HL-60 (cell line): ENCODE results near the gene RIMS3.

Source experiments
- DNase-seq, 2 experiments: peaks; one replicate each; pipeline ENCODE4 v3.0.0-alpha.2; 2010 to 2020; ENCODE audit warnings: low read depth in 1 of 2, low spot score in 1 of 2
- H3K27ac ChIP-seq: fragments of 250-450 bp; sonication (Bioruptor Pico); replicated peaks from 2 replicates; pipeline ENCODE4 v1.5.1; 2020; ENCODE audit warnings: mild to moderate bottlenecking, moderate library complexity
- H3K27me3 ChIP-seq: fragments of 250-450 bp; sonication (Bioruptor Pico); 2 replicates; pipeline ENCODE4 v1.5.1; 2021; ENCODE audit warnings: mild to moderate bottlenecking, moderate library complexity; ENCODE audit not compliant: insufficient read depth, poor library complexity, severe bottlenecking
- H3K4me3 ChIP-seq: replicated peaks from 2 replicates; pipeline ENCODE4 v1.5.1; 2011; ENCODE audit warnings: mild to moderate bottlenecking, control low read depth, low read length; ENCODE audit not compliant: insufficient read depth
- CTCF ChIP-seq: IDR thresholded peaks from one replicate; pipeline ENCODE4 v1.5.1; 2011; ENCODE audit warnings: low read length, control low read depth, inconsistent platforms; ENCODE audit not compliant: insufficient read depth
- GABPA ChIP-seq: IDR thresholded peaks from 2 replicates; pipeline ENCODE4 v1.6.1; 2012; ENCODE audit warnings: low read depth
- POLR2AphosphoS5 ChIP-seq: IDR thresholded peaks from 2 replicates; pipeline ENCODE4 v1.6.1; 2012; ENCODE audit warnings: low read depth
- REST ChIP-seq: IDR thresholded peaks from 2 replicates; pipeline ENCODE4 v1.6.1; 2012; ENCODE audit warnings: low read depth; ENCODE audit not compliant: insufficient replicate concordance
- SPI1 ChIP-seq: IDR thresholded peaks from 2 replicates; pipeline ENCODE4 v1.6.1; 2012; ENCODE audit warnings: low read depth, mild to moderate bottlenecking, borderline replicate concordance

The RIMS3 gene

GRCh38 chr1:40709100-40709801, 43.8 kb upstream of the RIMS3 start:
- TF ChIP-seq POLR2AphosphoS5 (peak; percentile 60), CTCF (no peak), REST (no peak), GABPA (peak; percentile 25; the same call in 1 of the 2 replicates), SPI1 (peak; percentile 98)
- peak overlapping the region; percentile 77 for H3K27ac ChIP-seq
- DNase-seq: peak; percentile 79 to 95
- H3K27me3 ChIP-seq: no peaks in the 10 kb centered on the region
- peak overlapping the region; percentile 63 for H3K4me3 ChIP-seq

DNA sequence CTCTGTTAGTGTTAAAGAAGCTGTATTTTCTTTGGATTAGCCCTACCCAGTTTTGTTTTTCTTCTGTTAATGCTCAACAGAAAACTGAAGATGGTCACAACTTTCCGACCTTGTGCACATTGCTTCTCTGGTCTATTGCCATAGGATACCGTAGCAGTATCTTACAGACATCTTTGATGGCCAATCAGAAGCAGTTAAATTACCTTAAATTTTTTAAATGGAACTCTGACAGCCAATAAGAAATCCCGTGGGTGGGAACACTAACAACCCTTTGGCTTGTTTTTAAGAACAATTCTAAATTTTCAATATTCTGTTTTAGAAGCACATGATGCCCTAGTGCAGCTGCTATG, 43.2 kb upstream of the RIMS3 start:
- no peak for TF ChIP-seq POLR2AphosphoS5
- TF ChIP-seq GABPA: no peak
- no peak for TF ChIP-seq SPI1
- TF ChIP-seq REST: no peak
- TF ChIP-seq CTCF: no peak
- peak overlapping the region; percentile 63 for H3K4me3 ChIP-seq
- peak overlapping the region; percentile 77 for H3K27ac ChIP-seq

DNA sequence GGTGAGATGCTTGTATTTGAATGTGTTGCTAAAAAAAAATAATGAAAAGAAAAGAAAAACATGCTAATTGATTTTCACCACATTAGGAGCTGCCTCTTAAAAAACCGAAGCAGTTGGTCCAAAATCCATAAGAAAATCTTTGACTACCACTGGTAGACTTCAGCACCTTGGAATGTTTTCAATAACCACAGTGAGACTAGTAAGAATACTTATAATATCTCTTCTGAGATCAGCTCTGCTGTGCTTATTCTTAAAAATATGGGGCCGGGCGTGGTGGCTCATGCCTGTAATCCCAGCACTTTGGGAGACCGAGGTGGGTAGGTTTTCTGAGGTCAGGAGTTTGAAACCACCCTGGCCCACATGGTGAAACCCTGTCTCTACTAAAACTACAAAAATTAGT, 41.1 kb upstream of the RIMS3 start:
- TF ChIP-seq CTCF (no peak), POLR2AphosphoS5 (no peak), GABPA (no peak), REST (no peak), SPI1 (no peak)
- DNase-seq: no peak
- no peak overlapping the region for H3K27ac ChIP-seq
- no peaks in the 10 kb centered on the region for H3K27me3 ChIP-seq
- no peak overlapping the region for H3K4me3 ChIP-seq

More for the DNA sequence above, 43.2 kb upstream of the RIMS3 start:
- peak in 1 of 2 experiments; percentile 38 for DNase-seq
- no peaks in the 10 kb centered on the region for H3K27me3 ChIP-seq
